Measurements from ENCODE around the gene LIX1. TPM values are rescaled to one million over a fixed set of nuclear protein-coding genes. Genes with fewer than 3 reads are reported as not detected.

Gene LIX1
- total RNA-seq, 1 donor from 2014 or later: not detected

Other genes with a start within 250 kb of the LIX1 start
- 8.4 TPM for gene LNPEP, start 206.5 kb downstream of the LIX1 start, total RNA-seq
- 8.8 TPM for gene RIOK2, start 40.6 kb upstream of the LIX1 start, total RNA-seq